PC-9 (cell line): ENCODE measurements around the gene SETMAR.
"Not testable (repeated sequence)": the region's sequence is repeated elsewhere in the genome, so short reads cannot be mapped to it uniquely, and the experiment has no call there.

ENCODE experiments used
- EZH2 ChIP-seq: fragments of 200-600 bp; sonication (generic); IDR thresholded peaks from 2 replicates; pipeline ENCODE4 v1.8.0; 2017; ENCODE audit warnings: antibody characterized with exemption, low read depth
- TF ChIP-seq, protein P1 (sequence below): fragments of 200-600 bp; sonication (generic); conservative IDR thresholded peaks from 2 replicates; pipeline ENCODE4 v1.6.1; 2017; ENCODE audit warnings: mixed run types, antibody characterized with exemption, mild to moderate bottlenecking, moderate library complexity

DNA sequence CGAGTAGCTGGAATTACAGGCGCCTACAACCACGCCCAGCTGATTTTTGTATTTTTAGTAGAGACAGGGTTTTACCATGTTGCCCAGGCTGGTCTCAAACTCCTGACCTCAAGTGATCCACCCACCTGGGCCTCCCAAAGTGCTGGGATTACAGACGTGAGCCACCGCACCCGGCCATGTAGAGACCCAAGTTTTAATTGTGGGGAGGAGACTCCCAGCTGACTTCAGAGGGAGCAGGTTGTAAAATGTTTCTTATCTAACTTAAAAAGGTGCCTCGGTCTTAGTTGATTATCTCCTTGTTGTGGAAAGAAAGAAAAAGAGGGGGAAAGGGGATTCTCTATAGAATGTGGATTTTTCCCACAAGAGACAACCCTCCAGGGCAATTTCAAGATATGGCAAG is 2.0 kb downstream of the SETMAR start:
- TF ChIP-seq, protein P1, sequence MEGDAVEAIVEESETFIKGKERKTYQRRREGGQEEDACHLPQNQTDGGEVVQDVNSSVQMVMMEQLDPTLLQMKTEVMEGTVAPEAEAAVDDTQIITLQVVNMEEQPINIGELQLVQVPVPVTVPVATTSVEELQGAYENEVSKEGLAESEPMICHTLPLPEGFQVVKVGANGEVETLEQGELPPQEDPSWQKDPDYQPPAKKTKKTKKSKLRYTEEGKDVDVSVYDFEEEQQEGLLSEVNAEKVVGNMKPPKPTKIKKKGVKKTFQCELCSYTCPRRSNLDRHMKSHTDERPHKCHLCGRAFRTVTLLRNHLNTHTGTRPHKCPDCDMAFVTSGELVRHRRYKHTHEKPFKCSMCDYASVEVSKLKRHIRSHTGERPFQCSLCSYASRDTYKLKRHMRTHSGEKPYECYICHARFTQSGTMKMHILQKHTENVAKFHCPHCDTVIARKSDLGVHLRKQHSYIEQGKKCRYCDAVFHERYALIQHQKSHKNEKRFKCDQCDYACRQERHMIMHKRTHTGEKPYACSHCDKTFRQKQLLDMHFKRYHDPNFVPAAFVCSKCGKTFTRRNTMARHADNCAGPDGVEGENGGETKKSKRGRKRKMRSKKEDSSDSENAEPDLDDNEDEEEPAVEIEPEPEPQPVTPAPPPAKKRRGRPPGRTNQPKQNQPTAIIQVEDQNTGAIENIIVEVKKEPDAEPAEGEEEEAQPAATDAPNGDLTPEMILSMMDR = not testable (repeated sequence)
- not testable (repeated sequence) for TF ChIP-seq EZH2
